SK-N-SH (cell line): ENCODE data around the gene LCN1. TPM values are rescaled to one million over a fixed set of nuclear protein-coding genes. Genes with fewer than 3 reads are reported as not detected.

ENCODE experiments used
- CTCF ChIA-PET: fragments of 300-600, 350-600 bp; formaldehyde crosslinking; extraction: SDS; loops from one replicate; lab custom pipeline; 2021; lab: Yijun Ruan, JAX
- POLR2A ChIA-PET: fragments of 350-600 bp; sonication (Branson Sonifier 250); formaldehyde crosslinking; extraction: SDS; loops from one replicate; lab custom pipeline; 2020; ENCODE audit warnings: antibody characterized with exemption, inconsistent platforms; lab: Yijun Ruan, JAX
- DNase-seq: peaks from one replicate; pipeline ENCODE4 v3.0.0; 2012
- H2AFZ ChIP-seq: fragments of 200-600 bp; sonication (generic); 2 replicates; pipeline ENCODE4 v1.8.1; 2016; ENCODE audit warnings: antibody characterized with exemption, mild to moderate bottlenecking, low read depth
- H3F3A ChIP-seq: fragments of 200-600 bp; sonication (generic); replicated peaks from 2 replicates; pipeline ENCODE3; 2016; ENCODE audit warnings: antibody characterized with exemption, mild to moderate bottlenecking; ENCODE audit not compliant: insufficient read depth
- H3K27ac ChIP-seq, 2 experiments: fragments of 200-500 bp in 1 of 2; fragments of 200-600 bp in 1 of 2; sonication (Bioruptor generic) in 1 of 2; sonication (generic), shearing (Covaris generic) in 1 of 2; 2 replicates each; pipeline versions ENCODE4 v1.5.1 to v1.6.1; 2014 to 2016; ENCODE audit warnings: low read depth in 2 of 2, inconsistent platforms in 1 of 2, low read length in 1 of 2, mild to moderate bottlenecking in 1 of 2, mixed read lengths in 1 of 2
- H3K27me3 ChIP-seq: fragments of 200-600 bp; sonication (generic), shearing (Covaris generic); 2 replicates; pipeline ENCODE4 v1.6.1; 2016; ENCODE audit warnings: mixed run types; ENCODE audit not compliant: insufficient read depth
- H3K36me3 ChIP-seq, 2 experiments: fragments of 200-500 bp in 1 of 2; fragments of 200-600 bp in 1 of 2; sonication (Bioruptor generic) in 1 of 2; sonication (generic) in 1 of 2; replicated peaks in 1 of 2; 2 replicates each; pipeline versions ENCODE3 to v1.5.1; 2014 to 2016; ENCODE audit warnings: low read length in 1 of 2, mild to moderate bottlenecking in 1 of 2; ENCODE audit not compliant: insufficient read depth in 2 of 2, control insufficient read depth in 1 of 2
- H3K4me1 ChIP-seq, 2 experiments: fragments of 200-500 bp in 1 of 2; fragments of 200-600 bp in 1 of 2; sonication (Bioruptor generic) in 1 of 2; sonication (generic), shearing (Covaris generic) in 1 of 2; 2 replicates each; pipeline versions ENCODE4 v1.5.1 to v1.6.1; 2014 to 2016; ENCODE audit warnings: low read depth in 1 of 2, low read length in 1 of 2, mixed run types in 1 of 2; ENCODE audit not compliant: insufficient read depth in 2 of 2, control insufficient read depth in 1 of 2
- H3K4me2 ChIP-seq: fragments of 200-600 bp; sonication (generic), shearing (Covaris generic); 2 replicates; pipeline ENCODE4 v1.6.1; 2017; ENCODE audit warnings: mixed run types
- H3K4me3 ChIP-seq, 2 experiments: fragments of 200-500 bp in 1 of 2; fragments of 200-600 bp in 1 of 2; sonication (Bioruptor generic) in 1 of 2; sonication (generic), shearing (Covaris generic) in 1 of 2; 2 replicates each; pipeline versions ENCODE4 v1.5.1 to v1.8.1; 2014 to 2016; ENCODE audit warnings: low read depth in 2 of 2, inconsistent platforms in 1 of 2, low read length in 1 of 2, mild to moderate bottlenecking in 1 of 2, mixed read lengths in 1 of 2, moderate library complexity in 1 of 2
- H3K79me2 ChIP-seq: fragments of 200-600 bp; sonication (generic); 2 replicates; pipeline ENCODE4 v1.8.1; 2017; ENCODE audit warnings: mild to moderate bottlenecking; ENCODE audit not compliant: insufficient read depth
- H3K9ac ChIP-seq: fragments of 200-600 bp; sonication (generic); 2 replicates; pipeline ENCODE4 v1.6.1; 2017; ENCODE audit warnings: mixed run types
- H3K9me2 ChIP-seq: fragments of 200-600 bp; sonication (generic); 2 replicates; pipeline ENCODE4 v1.6.1; 2017; ENCODE audit warnings: mixed run types
- H3K9me3 ChIP-seq: fragments of 200-600 bp; sonication (generic); 2 replicates; pipeline ENCODE4 v1.6.1; 2017; ENCODE audit warnings: mixed run types, mild to moderate bottlenecking, moderate library complexity
- H4K20me1 ChIP-seq: fragments of 200-600 bp; sonication (generic); 2 replicates; pipeline ENCODE4 v1.6.1; 2017; ENCODE audit warnings: mild to moderate bottlenecking, mixed run types; ENCODE audit not compliant: insufficient read depth
- CHD2 ChIP-seq: fragments of 150-350 bp; IDR thresholded peaks from 2 replicates; pipeline ENCODE4 v1.6.1; 2018; ENCODE audit warnings: low read length; ENCODE audit not compliant: partially characterized antibody
- EZH2phosphoT487 ChIP-seq: fragments of 200-600 bp; sonication (generic); IDR thresholded peaks from 2 replicates; pipeline ENCODE4 v1.6.1; 2017; ENCODE audit warnings: low read depth, mixed run types, mild to moderate bottlenecking, antibody characterized with exemption, moderate library complexity, borderline replicate concordance
- FOSL2 ChIP-seq: IDR thresholded peaks from 2 replicates; pipeline ENCODE4 v1.4.0; 2012; ENCODE audit warnings: low read depth, mild to moderate bottlenecking, moderate library complexity, borderline replicate concordance
- FOXJ3 ChIP-seq: sonication (generic); formaldehyde crosslinking; IDR thresholded peaks from 2 replicates; pipeline ENCODE4 v1.5.1; 2020; ENCODE audit warnings: mild to moderate bottlenecking, missing genetic modification reagents
- FOXM1 ChIP-seq: IDR thresholded peaks from 2 replicates; pipeline ENCODE4 v1.4.0; 2012; ENCODE audit warnings: low read depth, mild to moderate bottlenecking
- GABPA ChIP-seq: IDR thresholded peaks from 2 replicates; pipeline ENCODE4 v1.4.0; 2012; ENCODE audit warnings: low read depth, mild to moderate bottlenecking
- IRF3 ChIP-seq: fragments of 150-350 bp; IDR thresholded peaks from 2 replicates; pipeline ENCODE4 v1.6.1; 2016; ENCODE audit warnings: mild to moderate bottlenecking, low read depth, low read length
- MAX ChIP-seq: IDR thresholded peaks from 2 replicates; pipeline ENCODE4 v1.4.0; 2012; ENCODE audit warnings: low read depth
- MEF2A ChIP-seq: IDR thresholded peaks from 2 replicates; pipeline ENCODE4 v1.4.0; 2012; ENCODE audit warnings: low read depth, borderline replicate concordance
- NFIC ChIP-seq: IDR thresholded peaks from 2 replicates; pipeline ENCODE4 v1.4.0; 2012; ENCODE audit warnings: borderline replicate concordance
- POLR2AphosphoS5 ChIP-seq: IDR thresholded peaks from 2 replicates; pipeline ENCODE4 v1.6.1; 2012; ENCODE audit warnings: low read depth, low read length
- RAD21 ChIP-seq: IDR thresholded peaks from 2 replicates; pipeline ENCODE4 v1.6.1; 2012; ENCODE audit warnings: mild to moderate bottlenecking, low read length
- RCOR1 ChIP-seq: fragments of 150-350 bp; IDR thresholded peaks from 2 replicates; pipeline ENCODE4 v1.6.1; 2017; ENCODE audit warnings: antibody characterized with exemption, low read length
- RFX5 ChIP-seq: IDR thresholded peaks from 2 replicates; pipeline ENCODE4 v1.6.1; 2012; ENCODE audit warnings: mild to moderate bottlenecking, improper control_type of control experiment, low read length
- RXRA ChIP-seq: IDR thresholded peaks from 2 replicates; pipeline ENCODE4 v1.4.0; 2012; ENCODE audit warnings: low read depth, mild to moderate bottlenecking, borderline replicate concordance
- SMC3 ChIP-seq: IDR thresholded peaks from 2 replicates; pipeline ENCODE4 v1.6.1; 2012; ENCODE audit warnings: low read depth, low read length, improper control_type of control experiment
- TAF1 ChIP-seq: IDR thresholded peaks from 2 replicates; pipeline ENCODE4 v1.6.1; 2012; ENCODE audit warnings: low read depth, mild to moderate bottlenecking, low read length, moderate library complexity, borderline replicate concordance
- USF1 ChIP-seq: IDR thresholded peaks from 2 replicates; pipeline ENCODE4 v1.4.0; 2012; ENCODE audit warnings: low read depth, borderline replicate concordance
- YY1 ChIP-seq: IDR thresholded peaks from 2 replicates; pipeline ENCODE4 v1.4.0; 2012; ENCODE audit warnings: low read depth, mild to moderate bottlenecking
- ZBTB33 ChIP-seq: IDR thresholded peaks from 2 replicates; pipeline ENCODE4 v1.4.0; 2012; ENCODE audit warnings: low read depth, borderline replicate concordance
- WGBS: methylation state at CpG from one replicate; pipeline ENCODE4 v1.1.6; 2017; ENCODE audit warnings: low lambda C conversion rate; 5-methylcytosine and 5-hydroxymethylcytosine counted together
- polyA plus RNA-seq, 3 experiments: library from polyadenylated mRNA; depleted of rRNA; stranded (reverse); fragments of >200 nt; gene quantifications; 2 replicates each; pipeline ENCODE4 v1.2.3, GENCODE V29; 2012
- TF ChIP-seq, protein P1 (sequence below): IDR thresholded peaks from 2 replicates; pipeline ENCODE4; 2012

LCN1 gene
- polyA plus RNA-seq, 1 of the 3 experiments (the other 2 are of a cell fraction), result not detected

DNA sequence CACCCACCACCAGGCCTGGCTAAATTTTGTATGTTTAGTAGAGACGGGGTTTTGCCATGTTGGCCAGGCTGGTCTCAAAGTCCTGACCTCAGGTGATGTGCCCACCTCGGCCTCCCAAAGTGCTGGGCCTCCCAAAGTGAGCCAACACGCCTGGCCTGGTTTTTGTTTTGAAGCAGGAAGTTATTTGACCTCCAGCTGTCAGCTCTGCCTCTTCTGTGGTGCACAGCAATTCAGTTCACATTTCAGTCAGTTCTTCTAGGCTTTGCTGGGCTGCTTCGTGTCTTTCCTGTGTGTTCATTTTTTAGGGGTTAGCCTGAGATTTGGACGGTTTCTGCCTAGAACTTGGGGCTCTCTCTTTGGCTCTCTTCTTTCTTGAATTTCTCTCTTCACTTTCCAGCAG lies 8.9 kb downstream of the LCN1 start:
- Histone ChIP-seq H3F3A (no peaks in the 10 kb centered on the region), H3K36me3 (no peaks in the 10 kb centered on the region), H3K27ac (no peak overlapping the region), H4K20me1 (no peaks in the 10 kb centered on the region), H3K4me2 (no peak overlapping the region), H2AFZ (no peak overlapping the region), H3K9ac (no peak overlapping the region), H3K4me3 (no peak overlapping the region), H3K79me2 (no peaks in the 10 kb centered on the region), H3K9me3 (no peaks in the 10 kb centered on the region), H3K27me3 (no peaks in the 10 kb centered on the region), H3K4me1 (no peaks in the 10 kb centered on the region), H3K9me2 (no peaks in the 10 kb centered on the region)
- ChIA-PET CTCF (interaction anchor here (1.8 kb wide), 1 partner anchor 26 kb away, joined by 8 read pairs; no protein-coding TSS in a partner anchor), POLR2A (no interaction called here)
- no peak for DNase-seq
- TF ChIP-seq USF1 (no peak), IRF3 (no peak)
- 6% methylated on average over 4 of the region's 5 CpGs for WGBS

DNA sequence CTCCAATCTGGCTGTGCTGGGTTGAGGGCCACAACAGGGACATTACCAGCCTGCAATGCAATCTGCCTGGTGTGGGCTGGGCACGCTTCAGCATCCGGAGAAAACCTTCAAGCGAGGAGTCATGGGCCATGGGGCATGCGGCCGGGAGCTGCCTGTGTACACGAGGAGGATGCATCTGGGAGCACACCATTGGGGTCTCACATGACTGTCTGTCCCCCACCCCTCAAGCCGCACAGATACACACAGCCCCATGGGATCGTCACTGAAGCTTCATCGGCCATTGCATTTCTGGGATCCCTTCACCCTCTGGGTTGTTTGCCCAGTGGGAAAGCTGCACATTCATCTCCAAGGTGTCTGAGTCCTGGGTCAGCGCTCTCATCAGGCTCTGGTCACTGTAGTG lies 9.9 kb downstream of the LCN1 start:
- no peak overlapping the region for H3K4me3 ChIP-seq
- CTCF ChIA-PET, result interaction anchor here (1.8 kb wide), 1 partner anchor 27 kb away, joined by 8 read pairs; no protein-coding TSS in a partner anchor
- H2AFZ ChIP-seq, result no peak overlapping the region
- H3K36me3 ChIP-seq, result no peaks in the 10 kb centered on the region
- POLR2A ChIA-PET, result no interaction called here
- H3K9me2 ChIP-seq, result no peaks in the 10 kb centered on the region
- H3K4me1 ChIP-seq, result no peaks in the 10 kb centered on the region
- H3K27ac ChIP-seq, result no peak overlapping the region
- DNase-seq, result no peak
- no peak overlapping the region for H3K4me2 ChIP-seq
- H4K20me1 ChIP-seq, result no peaks in the 10 kb centered on the region
- no peaks in the 10 kb centered on the region for H3K79me2 ChIP-seq
- no peak overlapping the region for H3K9ac ChIP-seq
- no peaks in the 10 kb centered on the region for H3F3A ChIP-seq
- TF ChIP-seq, protein P1, sequence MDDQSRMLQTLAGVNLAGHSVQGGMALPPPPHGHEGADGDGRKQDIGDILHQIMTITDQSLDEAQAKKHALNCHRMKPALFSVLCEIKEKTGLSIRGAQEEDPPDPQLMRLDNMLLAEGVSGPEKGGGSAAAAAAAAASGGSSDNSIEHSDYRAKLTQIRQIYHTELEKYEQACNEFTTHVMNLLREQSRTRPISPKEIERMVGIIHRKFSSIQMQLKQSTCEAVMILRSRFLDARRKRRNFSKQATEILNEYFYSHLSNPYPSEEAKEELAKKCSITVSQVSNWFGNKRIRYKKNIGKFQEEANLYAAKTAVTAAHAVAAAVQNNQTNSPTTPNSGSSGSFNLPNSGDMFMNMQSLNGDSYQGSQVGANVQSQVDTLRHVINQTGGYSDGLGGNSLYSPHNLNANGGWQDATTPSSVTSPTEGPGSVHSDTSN, result no peak
- TF ChIP-seq MAX, result no peak
- no peak for TF ChIP-seq RFX5
- no peak for TF ChIP-seq NFIC
- TF ChIP-seq FOSL2, result no peak
- no peak for TF ChIP-seq TAF1
- TF ChIP-seq RCOR1, result no peak
- no peak for TF ChIP-seq FOXJ3
- no peak for TF ChIP-seq GABPA
- TF ChIP-seq RXRA, result no peak
- TF ChIP-seq EZH2phosphoT487, result no peak
- TF ChIP-seq CHD2, result no peak
- no peak for TF ChIP-seq ZBTB33
- no peak for TF ChIP-seq YY1
- TF ChIP-seq RAD21, result no peak
- TF ChIP-seq POLR2AphosphoS5, result no peak
- no peak for TF ChIP-seq MEF2A
- TF ChIP-seq SMC3, result no peak
- TF ChIP-seq FOXM1, result no peak
- 68% methylated on average over 5 of the region's 10 CpGs for WGBS
- no peaks in the 10 kb centered on the region for H3K27me3 ChIP-seq
- H3K9me3 ChIP-seq, result no peaks in the 10 kb centered on the region
